Neural cell (in vitro differentiated cells): ENCODE data around the gene SERINC5. TPM values are rescaled to one million over a fixed set of nuclear protein-coding genes. Genes with fewer than 3 reads are reported as not detected.

Experiments
- H2AFZ ChIP-seq: fragments of 200-600, 300-800 bp; sonication (generic), shearing (Covaris generic); 2 replicates; pipeline ENCODE4 v1.6.0; 2014; ENCODE audit warnings: low read depth, mild to moderate bottlenecking, antibody characterized with exemption, low read length, moderate library complexity
- H3F3A ChIP-seq: fragments of 200-600 bp; shearing (Covaris generic); 2 replicates; pipeline ENCODE4 v1.6.1; 2016; ENCODE audit warnings: mild to moderate bottlenecking, moderate library complexity, mixed read lengths, antibody characterized with exemption, low read length; ENCODE audit not compliant: insufficient read depth, poor library complexity, severe bottlenecking
- H3K27ac ChIP-seq: fragments of 200-600, 300-800 bp; sonication (generic), shearing (Covaris generic); 2 replicates; pipeline ENCODE4 v1.5.1; 2014; ENCODE audit warnings: mild to moderate bottlenecking, low read length, moderate library complexity
- H3K27me3 ChIP-seq: fragments of 300-800, 200-600 bp; sonication (generic), shearing (Covaris generic); 2 replicates; pipeline ENCODE4 v1.6.0; 2014; ENCODE audit warnings: mild to moderate bottlenecking, low read depth, low read length, moderate library complexity; ENCODE audit not compliant: insufficient read depth
- H3K36me3 ChIP-seq: fragments of 300-800, 200-600 bp; sonication (generic), shearing (Covaris generic); 2 replicates; pipeline ENCODE4 v1.5.1; 2014; ENCODE audit warnings: mild to moderate bottlenecking, antibody characterized with exemption, low read length, moderate library complexity; ENCODE audit not compliant: insufficient read depth
- H3K4me2 ChIP-seq: fragments of 300-800, 200-600 bp; sonication (generic), shearing (Covaris generic); 2 replicates; pipeline ENCODE4 v1.6.0; 2014; ENCODE audit warnings: mild to moderate bottlenecking, low read length
- H3K4me3 ChIP-seq: fragments of 300-800, 200-600 bp; sonication (generic), shearing (Covaris generic); 2 replicates; pipeline ENCODE4 v1.5.1; 2014; ENCODE audit warnings: mild to moderate bottlenecking, low read length, moderate library complexity
- H3K79me2 ChIP-seq: fragments of 200-600 bp; shearing (Covaris generic); replicated peaks from 2 replicates; pipeline ENCODE4 v1.6.0; 2014; ENCODE audit warnings: mild to moderate bottlenecking, low read length, moderate library complexity; ENCODE audit not compliant: insufficient read depth
- H3K9ac ChIP-seq: fragments of 300-800, 200-600 bp; sonication (generic), shearing (Covaris generic); 2 replicates; pipeline ENCODE4 v1.6.1; 2016; ENCODE audit warnings: mild to moderate bottlenecking, low read length, mixed read lengths
- H3K9me2 ChIP-seq: fragments of 200-600 bp; shearing (Covaris generic); 2 replicates; pipeline ENCODE4 v1.6.1; 2016; ENCODE audit warnings: mild to moderate bottlenecking, low read length, mixed read lengths; ENCODE audit not compliant: insufficient read depth
- H3K9me3 ChIP-seq: fragments of 200-600, 300-800 bp; sonication (generic), shearing (Covaris generic); 2 replicates; pipeline ENCODE4 v1.6.1; 2016; ENCODE audit warnings: mild to moderate bottlenecking, mixed run types, low read length, moderate library complexity, mixed read lengths
- H4K20me1 ChIP-seq: fragments of 200-600 bp; shearing (Covaris generic); 2 replicates; pipeline ENCODE4 v1.6.1; 2016; ENCODE audit warnings: mild to moderate bottlenecking, mixed run types; ENCODE audit not compliant: insufficient read depth
- EP300 ChIP-seq: fragments of 450-650 bp; conservative IDR thresholded peaks from 2 replicates; pipeline ENCODE4 v1.6.1; 2014; ENCODE audit warnings: antibody characterized with exemption, mild to moderate bottlenecking, moderate library complexity; ENCODE audit not compliant: poor library complexity, severe bottlenecking
- EZH2 ChIP-seq: fragments of 200-600, 300-800 bp; shearing (Covaris generic), sonication (generic); IDR thresholded peaks from 2 replicates; pipeline ENCODE4 v1.6.1; 2014; ENCODE audit warnings: antibody characterized with exemption, low read length, borderline replicate concordance, mild to moderate bottlenecking; ENCODE audit not compliant: insufficient read depth, poor library complexity, severe bottlenecking
- MXI1 ChIP-seq: fragments of 450-650 bp; conservative IDR thresholded peaks from 2 replicates; pipeline ENCODE4 v1.6.1; 2014; ENCODE audit warnings: antibody characterized with exemption, mild to moderate bottlenecking; ENCODE audit not compliant: poor library complexity, severe bottlenecking
- POLR2AphosphoS5 ChIP-seq: IDR thresholded peaks from 2 replicates; pipeline ENCODE4 v1.6.1; 2012
- RAD21 ChIP-seq: fragments of 450-650 bp; conservative IDR thresholded peaks from 2 replicates; pipeline ENCODE4 v1.6.1; 2014; ENCODE audit warnings: antibody characterized with exemption, mild to moderate bottlenecking, moderate library complexity
- SMC3 ChIP-seq: fragments of 450-650 bp; conservative IDR thresholded peaks from 2 replicates; pipeline ENCODE4 v1.6.1; 2014; ENCODE audit warnings: antibody characterized with exemption, mild to moderate bottlenecking, moderate library complexity; ENCODE audit not compliant: poor library complexity
- TAF1 ChIP-seq: IDR thresholded peaks from 2 replicates; pipeline ENCODE4 v1.6.1; 2012; ENCODE audit warnings: low read depth
- polyA plus RNA-seq: library from polyadenylated mRNA; depleted of rRNA; stranded (reverse); fragments of >200 nt; gene quantifications from 2 replicates; pipeline ENCODE4 v1.2.3, GENCODE V29; 2014
- TF ChIP-seq, protein P1 (sequence below): IDR thresholded peaks from 2 replicates; pipeline ENCODE4 v1.6.1; 2012; ENCODE audit warnings: borderline replicate concordance
- TF ChIP-seq, protein P2 (sequence below): fragments of 450-650 bp; IDR thresholded peaks from 2 replicates; pipeline ENCODE4 v1.5.1; 2014; ENCODE audit warnings: antibody characterized with exemption, mild to moderate bottlenecking, moderate library complexity; ENCODE audit not compliant: poor library complexity, severe bottlenecking

The SERINC5 gene
- polyA plus RNA-seq, 1 donor from 2014 or later: 5.8 TPM

DNA sequence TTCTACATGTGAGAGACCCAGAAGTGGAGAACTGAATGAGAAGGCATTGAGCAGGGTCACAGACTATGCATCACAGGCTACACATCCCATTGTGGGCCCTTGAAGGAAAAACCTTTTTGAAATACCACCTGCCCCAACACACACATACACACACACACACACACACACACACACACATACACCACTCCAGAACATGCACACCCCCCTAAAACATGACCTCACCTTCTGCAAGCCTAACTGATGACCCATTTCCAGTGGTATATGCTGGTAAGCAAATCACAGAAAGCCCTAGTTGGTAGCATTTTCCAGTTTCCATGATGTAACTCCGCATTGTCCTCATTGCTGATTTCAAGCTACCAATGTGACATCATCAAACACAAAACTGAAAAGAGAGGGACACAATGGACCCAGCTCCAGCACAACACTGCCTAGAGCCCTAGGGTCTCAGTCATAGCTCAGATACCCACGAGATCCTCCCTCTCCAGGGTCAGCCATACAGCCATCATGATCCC is 184.3 kb downstream of the SERINC5 start:
- Histone ChIP-seq H3K9ac (no peak overlapping the region), H3K27ac (no peak overlapping the region), H3K79me2 (no peaks in the 10 kb centered on the region), H3K9me2 (no peaks in the 10 kb centered on the region), H3K36me3 (no peaks in the 10 kb centered on the region), H3K4me3 (no peak overlapping the region), H4K20me1 (no peaks in the 10 kb centered on the region), H3F3A (no peaks in the 10 kb centered on the region), H3K9me3 (no peaks in the 10 kb centered on the region), H3K27me3 (no peaks in the 10 kb centered on the region), H3K4me2 (no peak overlapping the region), H2AFZ (no peak overlapping the region)
- TF ChIP-seq SMC3 (no peak), POLR2AphosphoS5 (no peak), RAD21 (no peak), EZH2 (no peak), MXI1 (no peak), TAF1 (no peak), EP300 (no peak)
- TF ChIP-seq, protein P1, sequence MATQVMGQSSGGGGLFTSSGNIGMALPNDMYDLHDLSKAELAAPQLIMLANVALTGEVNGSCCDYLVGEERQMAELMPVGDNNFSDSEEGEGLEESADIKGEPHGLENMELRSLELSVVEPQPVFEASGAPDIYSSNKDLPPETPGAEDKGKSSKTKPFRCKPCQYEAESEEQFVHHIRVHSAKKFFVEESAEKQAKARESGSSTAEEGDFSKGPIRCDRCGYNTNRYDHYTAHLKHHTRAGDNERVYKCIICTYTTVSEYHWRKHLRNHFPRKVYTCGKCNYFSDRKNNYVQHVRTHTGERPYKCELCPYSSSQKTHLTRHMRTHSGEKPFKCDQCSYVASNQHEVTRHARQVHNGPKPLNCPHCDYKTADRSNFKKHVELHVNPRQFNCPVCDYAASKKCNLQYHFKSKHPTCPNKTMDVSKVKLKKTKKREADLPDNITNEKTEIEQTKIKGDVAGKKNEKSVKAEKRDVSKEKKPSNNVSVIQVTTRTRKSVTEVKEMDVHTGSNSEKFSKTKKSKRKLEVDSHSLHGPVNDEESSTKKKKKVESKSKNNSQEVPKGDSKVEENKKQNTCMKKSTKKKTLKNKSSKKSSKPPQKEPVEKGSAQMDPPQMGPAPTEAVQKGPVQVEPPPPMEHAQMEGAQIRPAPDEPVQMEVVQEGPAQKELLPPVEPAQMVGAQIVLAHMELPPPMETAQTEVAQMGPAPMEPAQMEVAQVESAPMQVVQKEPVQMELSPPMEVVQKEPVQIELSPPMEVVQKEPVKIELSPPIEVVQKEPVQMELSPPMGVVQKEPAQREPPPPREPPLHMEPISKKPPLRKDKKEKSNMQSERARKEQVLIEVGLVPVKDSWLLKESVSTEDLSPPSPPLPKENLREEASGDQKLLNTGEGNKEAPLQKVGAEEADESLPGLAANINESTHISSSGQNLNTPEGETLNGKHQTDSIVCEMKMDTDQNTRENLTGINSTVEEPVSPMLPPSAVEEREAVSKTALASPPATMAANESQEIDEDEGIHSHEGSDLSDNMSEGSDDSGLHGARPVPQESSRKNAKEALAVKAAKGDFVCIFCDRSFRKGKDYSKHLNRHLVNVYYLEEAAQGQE: no peak
- TF ChIP-seq, protein P2, sequence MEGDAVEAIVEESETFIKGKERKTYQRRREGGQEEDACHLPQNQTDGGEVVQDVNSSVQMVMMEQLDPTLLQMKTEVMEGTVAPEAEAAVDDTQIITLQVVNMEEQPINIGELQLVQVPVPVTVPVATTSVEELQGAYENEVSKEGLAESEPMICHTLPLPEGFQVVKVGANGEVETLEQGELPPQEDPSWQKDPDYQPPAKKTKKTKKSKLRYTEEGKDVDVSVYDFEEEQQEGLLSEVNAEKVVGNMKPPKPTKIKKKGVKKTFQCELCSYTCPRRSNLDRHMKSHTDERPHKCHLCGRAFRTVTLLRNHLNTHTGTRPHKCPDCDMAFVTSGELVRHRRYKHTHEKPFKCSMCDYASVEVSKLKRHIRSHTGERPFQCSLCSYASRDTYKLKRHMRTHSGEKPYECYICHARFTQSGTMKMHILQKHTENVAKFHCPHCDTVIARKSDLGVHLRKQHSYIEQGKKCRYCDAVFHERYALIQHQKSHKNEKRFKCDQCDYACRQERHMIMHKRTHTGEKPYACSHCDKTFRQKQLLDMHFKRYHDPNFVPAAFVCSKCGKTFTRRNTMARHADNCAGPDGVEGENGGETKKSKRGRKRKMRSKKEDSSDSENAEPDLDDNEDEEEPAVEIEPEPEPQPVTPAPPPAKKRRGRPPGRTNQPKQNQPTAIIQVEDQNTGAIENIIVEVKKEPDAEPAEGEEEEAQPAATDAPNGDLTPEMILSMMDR: no peak

DNA sequence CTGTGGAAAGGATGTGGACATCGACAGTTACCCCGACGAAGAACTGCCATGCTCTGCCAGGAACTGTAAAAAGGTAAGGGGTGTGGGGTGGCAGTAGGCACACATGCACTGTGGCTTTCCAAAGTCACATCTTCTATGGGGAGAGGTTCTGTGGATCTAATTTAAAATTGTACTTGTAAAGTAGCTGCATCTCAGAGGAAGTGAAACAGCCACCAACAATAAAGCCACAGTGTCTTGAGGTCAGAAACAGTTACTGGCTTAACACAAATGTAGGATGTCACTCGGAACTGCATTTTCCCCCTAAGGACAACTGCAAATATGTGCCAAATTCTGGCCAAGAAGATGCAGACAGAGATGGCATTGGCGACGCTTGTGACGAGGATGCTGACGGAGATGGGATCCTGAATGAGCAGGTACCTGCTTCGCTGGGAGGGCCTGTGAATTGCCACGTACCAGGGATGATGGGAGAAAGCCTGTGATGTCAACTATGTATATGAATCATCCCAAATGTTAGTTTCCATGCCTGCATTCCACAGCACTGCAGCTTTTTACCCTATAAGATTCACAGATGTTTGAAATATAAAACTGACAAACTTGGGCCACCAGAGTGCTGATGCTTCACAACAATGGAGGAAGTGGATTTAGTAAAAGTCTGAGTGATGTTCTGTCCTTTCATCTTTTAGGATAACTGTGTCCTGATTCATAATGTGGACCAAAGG is 185.4 kb downstream of the SERINC5 start:
- no peaks in the 10 kb centered on the region for H3K36me3 ChIP-seq
- no peak overlapping the region for H3K4me3 ChIP-seq
- no peak overlapping the region for H2AFZ ChIP-seq
- H3K27ac ChIP-seq: no peak overlapping the region
- no peak overlapping the region for H3K9ac ChIP-seq
- no peaks in the 10 kb centered on the region for H3K9me3 ChIP-seq
- H3K4me2 ChIP-seq: no peak overlapping the region
- no peaks in the 10 kb centered on the region for H3K9me2 ChIP-seq
- H3K27me3 ChIP-seq: no peaks in the 10 kb centered on the region
- TF ChIP-seq TAF1: no peak
- no peak for TF ChIP-seq MXI1
- no peak for TF ChIP-seq EZH2
- TF ChIP-seq EP300: no peak
- no peak for TF ChIP-seq POLR2AphosphoS5
- TF ChIP-seq, protein P1: no peak
- H4K20me1 ChIP-seq: no peaks in the 10 kb centered on the region
- no peaks in the 10 kb centered on the region for H3K79me2 ChIP-seq
- no peaks in the 10 kb centered on the region for H3F3A ChIP-seq
